Aorta (tissue), 5 donors: ENCODE results near the gene ANKRD49. TPM values are rescaled to one million over a fixed set of nuclear protein-coding genes. Genes with fewer than 3 reads are reported as not detected.
"Not testable (repeated sequence)": the region's sequence is repeated elsewhere in the genome, so short reads cannot be mapped to it uniquely, and the experiment has no call there.

ENCODE experiments used
- ATAC-seq: fragments of 200-7000 bp; cut with Tn5 transposase; one replicate; pipeline ENCODE4 v1.9.1; 2022; ENCODE audit warnings: moderate library complexity; ENCODE audit not compliant: low FRiP score
- DNase-seq, 2 donors: peaks; one replicate each; pipeline ENCODE4 v3.0.0-alpha.2; 2020
- H3K27ac ChIP-seq, 2 donors: one replicate each; pipeline ENCODE4 v1.5.1; 2013; ENCODE audit warnings: low read length in 2 of 2, mild to moderate bottlenecking in 2 of 2, moderate library complexity in 2 of 2, control low read depth in 1 of 2, inconsistent platforms in 1 of 2, low read depth in 1 of 2
- H3K27me3 ChIP-seq, 2 donors: one replicate each; pipeline ENCODE4 v1.6.1; 2013; ENCODE audit warnings: control low read depth in 1 of 2, low read length in 1 of 2, mild to moderate bottlenecking in 1 of 2, moderate library complexity in 1 of 2; ENCODE audit not compliant: insufficient read depth in 2 of 2, control insufficient read depth in 1 of 2
- H3K36me3 ChIP-seq, 2 donors: one replicate each; pipeline ENCODE4 v1.6.1; 2013; ENCODE audit warnings: control low read depth in 1 of 2, low read length in 1 of 2, mild to moderate bottlenecking in 1 of 2; ENCODE audit not compliant: insufficient read depth in 2 of 2, control insufficient read depth in 1 of 2
- H3K4me1 ChIP-seq, 2 donors: one replicate each; pipeline ENCODE4 v1.6.1; 2013; ENCODE audit warnings: low read length in 2 of 2, control low read depth in 1 of 2, mild to moderate bottlenecking in 1 of 2, moderate library complexity in 1 of 2; ENCODE audit not compliant: insufficient read depth in 2 of 2, control insufficient read depth in 1 of 2
- H3K4me3 ChIP-seq, 2 donors: one replicate each; pipeline ENCODE4 v1.5.1; 2013; ENCODE audit warnings: low read length in 2 of 2, control low read depth in 1 of 2, mild to moderate bottlenecking in 1 of 2
- H3K9me3 ChIP-seq: one replicate; pipeline ENCODE4 v1.6.1; 2013; ENCODE audit warnings: mild to moderate bottlenecking, low read length; ENCODE audit not compliant: control insufficient read depth
- WGBS, 2 donors: extraction: QIAGEN DNeasy Blood & Tissue Kit; methylation state at CpG; one replicate each; pipeline ENCODE4 v1.1.7; 2013; 5-methylcytosine and 5-hydroxymethylcytosine counted together
- intact Hi-C, 2 donors: fragments of 100-400 bp; cut with DNase I; formaldehyde crosslinking; loops; one replicate each; pipeline versions ENCODE4 v1.14.2 to v1.15.0; 2022
- polyA plus RNA-seq, 2 donors: library from polyadenylated mRNA; stranded (reverse); fragments of 200-250 nt; gene quantifications; one replicate each; pipeline ENCODE4 v1.2.3, GENCODE V29; 2013
- total RNA-seq, 2 donors: library from RNA; stranded (reverse); fragmentation: NEBNext Ultra II Directional; extraction: Animal tissue kit (Norgen Biotek cat#: 25700); gene quantifications; one replicate each; pipeline ENCODE4 v1.2.1, GENCODE V29; 2021
- donor health status: healthy with polysubstance abuse.
- donor health status: Bipolar disorder and iron deficiency.
- donor health status: DM: no; HTN: no; CAD: no.
- donor health status: DM: no; HTN: no; CAD: no.
- donor health status: DM: yes; HTN: yes; CAD: no.

ANKRD49 gene
- total and polyA plus RNA-seq, 4 donors = 8.8 to 26.1 (median 13.5) TPM

DNA sequence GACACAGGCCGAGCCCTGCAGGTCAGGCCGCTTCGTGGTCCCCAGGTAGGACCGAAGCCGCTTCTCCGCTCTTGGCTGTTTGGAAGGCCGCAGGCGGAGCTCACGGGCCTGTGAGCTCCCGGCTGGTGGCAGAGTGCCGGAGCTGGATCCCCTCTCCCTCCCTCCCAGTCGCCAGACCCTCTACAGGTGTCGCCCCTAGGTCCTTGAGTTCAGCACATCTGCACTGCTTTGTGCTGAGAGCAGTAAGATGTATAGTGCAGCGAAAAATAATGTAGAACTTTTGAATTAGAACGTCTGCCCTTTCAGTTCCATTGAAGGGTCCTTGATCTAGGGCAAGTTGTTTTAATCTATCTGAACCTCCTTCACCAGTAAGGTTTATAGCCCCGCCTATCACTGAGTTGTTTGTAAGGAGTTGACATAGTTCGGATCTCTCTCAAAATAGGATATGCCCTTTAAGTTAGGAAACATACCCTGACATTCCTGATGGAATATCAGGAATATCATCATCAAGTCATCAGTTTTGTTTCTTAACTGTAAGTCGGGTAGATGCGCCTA, 419 bp downstream of the ANKRD49 start:
- H3K4me1 ChIP-seq = no peaks in the 10 kb centered on the region
- no peaks in the 10 kb centered on the region for H3K27me3 ChIP-seq
- H3K36me3 ChIP-seq = peaks cover 0 to 3% of the 10 kb centered on the region in 2 donors
- ATAC-seq (peak; percentile 83), DNase-seq (no peak)
- WGBS, 2 donors = 3% methylated on average over 18 to 19 of the region's 19 CpGs
- intact Hi-C loops = loop anchor here in 1 of 2 donors (10.0 kb wide), 1 partner anchor 599 kb away; no protein-coding TSS in a partner anchor
- H3K4me3 ChIP-seq = peak overlapping the region; percentile 70 to 82
- H3K9me3 ChIP-seq = no peaks in the 10 kb centered on the region
- H3K27ac ChIP-seq = peak overlapping the region in 1 of 2 donors; percentile 66

- 82 to 84% methylated on average over 2 of the region's 2 CpGs for whole genome bisulfite sequencing, 2 donors
- Histone ChIP-seq H3K4me3 (no peak overlapping the region), H3K27ac (no peak overlapping the region), H3K4me1 (no peaks in the 10 kb centered on the region), H3K27me3 (no peaks in the 10 kb centered on the region), H3K36me3 (peaks cover 3 to 6% of the 10 kb centered on the region in 2 donors), H3K9me3 (no peaks in the 10 kb centered on the region)
- DNase-seq = no peak
- ATAC-seq = no peak
- intact Hi-C loops = no loop called here
Observed at GRCh38 chr11:94500181-94500580, 6.4 kb downstream of the ANKRD49 start.

- DNase-seq = no peak
- intact Hi-C loops = no loop called here
- Histone ChIP-seq H3K4me1 (no peaks in the 10 kb centered on the region), H3K9me3 (no peaks in the 10 kb centered on the region), H3K27ac (no peak overlapping the region), H3K4me3 (no peak overlapping the region), H3K36me3 (peaks cover 3 to 6% of the 10 kb centered on the region in 2 donors), H3K27me3 (no peaks in the 10 kb centered on the region)
- no peak for ATAC-seq
- WGBS, 2 donors = 70 to 72% methylated on average over 2 of the region's 2 CpGs
Observed at GRCh38 chr11:94501522-94501921, 7.7 kb downstream of the ANKRD49 start.

DNA sequence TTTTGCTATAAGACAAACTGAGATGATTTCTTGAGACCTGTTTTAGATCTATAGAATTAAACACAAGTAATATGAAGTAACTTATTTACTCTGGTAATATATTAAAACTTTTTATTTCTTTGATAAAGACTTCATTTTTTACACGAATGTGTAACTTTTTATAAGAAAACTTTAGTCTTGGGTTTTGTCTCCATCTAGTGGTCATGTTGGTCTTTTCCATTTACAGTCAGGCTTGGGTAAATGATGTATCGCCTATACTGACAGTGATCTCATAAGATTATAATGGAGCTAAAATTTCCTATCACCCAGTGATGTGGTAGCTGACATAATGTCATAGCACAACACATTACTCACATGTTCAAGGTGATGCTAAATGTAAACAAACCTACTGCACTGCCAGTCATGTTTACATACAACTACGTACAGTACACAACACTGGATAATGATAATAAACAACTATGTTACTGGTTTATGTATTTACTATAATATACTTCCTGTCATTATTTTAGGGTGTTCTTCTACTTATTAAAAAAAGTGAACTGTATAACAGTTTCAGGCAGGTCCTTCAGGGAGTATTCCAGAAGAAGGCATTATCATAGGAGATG, 11.0 kb downstream of the ANKRD49 start:
- DNase-seq (no peak), ATAC-seq (no peak)
- Histone ChIP-seq H3K36me3 (peaks cover 0 to 5% of the 10 kb centered on the region in 2 donors), H3K4me3 (no peak overlapping the region), H3K27ac (no peak overlapping the region), H3K27me3 (no peaks in the 10 kb centered on the region), H3K4me1 (no peaks in the 10 kb centered on the region), H3K9me3 (no peaks in the 10 kb centered on the region)
- intact Hi-C loops = no loop called here
- 2 to 16% methylated on average over 3 of the region's 3 CpGs for WGBS, 2 donors

GRCh38 chr11:94506513-94506912, 12.7 kb downstream of the ANKRD49 start:
- H3K9me3 ChIP-seq, DNase-seq, H3K4me3 ChIP-seq, intact Hi-C loops, H3K27ac ChIP-seq, H3K36me3 ChIP-seq, H3K27me3 ChIP-seq, H3K4me1 ChIP-seq, ATAC-seq: not testable (repeated sequence)
- WGBS, 2 donors = 87 to 89% methylated on average over 5 of the region's 5 CpGs

GRCh38 chr11:94507485-94507884, 13.7 kb downstream of the ANKRD49 start:
- Histone ChIP-seq H3K9me3 (no peaks in the 10 kb centered on the region), H3K36me3 (no peaks in the 10 kb centered on the region), H3K27me3 (no peaks in the 10 kb centered on the region), H3K4me1 (no peaks in the 10 kb centered on the region), H3K4me3 (no peak overlapping the region), H3K27ac (no peak overlapping the region)
- DNase-seq (no peak), ATAC-seq (no peak)
- intact Hi-C loops = no loop called here
- 55 to 57% methylated on average over 4 of the region's 4 CpGs for WGBS, 2 donors

DNA sequence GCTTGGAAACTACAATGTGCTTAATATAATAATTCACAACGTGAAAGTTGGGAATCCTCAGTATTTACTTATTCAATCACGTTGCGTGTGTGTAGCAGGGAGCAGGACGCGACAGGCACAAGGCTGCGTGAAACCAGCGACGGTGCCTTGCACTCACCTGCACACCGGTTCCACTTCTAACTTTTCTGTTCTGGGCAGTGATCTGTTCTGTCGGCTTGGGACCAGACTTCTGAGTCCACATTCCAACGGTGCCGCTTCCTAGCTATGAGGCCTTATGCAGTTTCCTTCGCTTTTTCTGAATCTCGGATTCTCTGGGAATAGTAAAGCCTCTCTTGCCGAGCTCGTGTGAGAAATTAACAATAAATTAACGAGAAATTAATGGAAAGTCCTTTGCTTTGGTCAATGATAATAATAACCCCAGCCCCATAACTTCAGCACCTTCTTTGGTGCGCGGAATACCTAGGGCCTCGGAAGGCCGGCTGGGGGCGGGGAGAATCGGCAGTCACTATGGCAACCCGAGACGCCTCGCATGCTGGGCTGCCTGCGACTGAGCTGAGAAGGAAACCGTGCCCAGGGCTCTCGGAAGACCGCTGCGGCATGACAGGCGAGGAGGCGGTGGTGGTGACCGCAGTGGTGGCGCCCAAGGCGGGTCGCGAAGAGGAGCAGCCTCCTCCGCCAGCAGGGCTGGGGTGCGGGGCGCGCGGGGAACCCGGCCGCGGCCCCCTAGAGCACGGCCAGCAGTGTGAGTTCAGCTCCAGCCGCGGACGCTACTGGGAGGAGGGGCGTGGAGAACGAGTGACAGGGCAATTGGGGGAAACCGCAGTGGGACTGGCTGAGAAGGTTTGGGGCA, 18.4 kb downstream of the ANKRD49 start, which contains the start of gene C11orf97:
Gene C11orf97, plus strand, starts transcription at position 530 of the 850 bp plus-strand sequence. Its CDS starts 68 bp downstream, at position 598.
- intact Hi-C loops = no loop called here
- H3K27me3 ChIP-seq = no peaks in the 10 kb centered on the region
- DNase-seq (peak; percentile 77 to 90), ATAC-seq (peak; percentile 82)
- H3K9me3 ChIP-seq = no peaks in the 10 kb centered on the region
- H3K27ac ChIP-seq = no peak within 1 kb of the TSS
- peak within 1 kb of the TSS; percentile 11 to 65 for H3K4me3 ChIP-seq
- H3K36me3 ChIP-seq = no peaks in the 10 kb centered on the region
- H3K4me1 ChIP-seq = no peaks in the 10 kb centered on the region
- 15% methylated on average over 53 of the region's 53 CpGs for WGBS, 2 donors

DNA sequence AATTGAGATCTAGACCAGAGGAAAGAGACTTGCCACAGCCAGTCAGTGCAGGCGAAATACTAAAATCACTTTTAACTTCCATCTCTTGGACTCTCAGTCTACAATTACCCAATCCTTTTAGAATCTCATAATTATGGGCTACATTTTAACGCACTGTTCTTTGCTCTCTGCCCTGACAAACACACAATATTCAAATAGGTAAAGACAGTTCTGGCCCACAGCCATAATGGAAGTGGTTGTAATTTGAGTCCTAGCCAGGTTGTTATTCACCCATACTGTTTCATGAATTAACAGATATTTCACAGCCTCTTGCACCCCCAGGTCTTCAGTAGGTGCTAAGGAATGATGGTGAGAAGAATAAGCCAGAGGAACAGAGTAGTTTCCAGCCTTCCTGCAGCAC, 19.3 kb downstream of the ANKRD49 start:
- H3K36me3 ChIP-seq = no peaks in the 10 kb centered on the region
- WGBS, 2 donors = 54 to 60% methylated on average over 2 of the region's 2 CpGs
- no peak overlapping the region for H3K4me3 ChIP-seq
- no peaks in the 10 kb centered on the region for H3K27me3 ChIP-seq
- intact Hi-C loops = no loop called here
- no peaks in the 10 kb centered on the region for H3K4me1 ChIP-seq
- no peaks in the 10 kb centered on the region for H3K9me3 ChIP-seq
- DNase-seq (no peak), ATAC-seq (peak; percentile 11)
- H3K27ac ChIP-seq = no peak overlapping the region
